HL-60 (cell line): Measurements from ENCODE around the gene ST6GALNAC3.

ENCODE experiments used
- CTCF ChIP-seq: IDR thresholded peaks from one replicate; pipeline ENCODE4 v1.5.1; 2011; ENCODE audit warnings: low read length, control low read depth, inconsistent platforms; ENCODE audit not compliant: insufficient read depth
- GABPA ChIP-seq: IDR thresholded peaks from 2 replicates; pipeline ENCODE4 v1.6.1; 2012; ENCODE audit warnings: low read depth
- POLR2AphosphoS5 ChIP-seq: IDR thresholded peaks from 2 replicates; pipeline ENCODE4 v1.6.1; 2012; ENCODE audit warnings: low read depth
- SPI1 ChIP-seq: IDR thresholded peaks from 2 replicates; pipeline ENCODE4 v1.6.1; 2012; ENCODE audit warnings: low read depth, mild to moderate bottlenecking, borderline replicate concordance
- TF ChIP-seq, protein P1 (sequence below): IDR thresholded peaks from 2 replicates; pipeline ENCODE4 v1.6.1; 2012; ENCODE audit warnings: low read depth; ENCODE audit not compliant: insufficient replicate concordance

DNA sequence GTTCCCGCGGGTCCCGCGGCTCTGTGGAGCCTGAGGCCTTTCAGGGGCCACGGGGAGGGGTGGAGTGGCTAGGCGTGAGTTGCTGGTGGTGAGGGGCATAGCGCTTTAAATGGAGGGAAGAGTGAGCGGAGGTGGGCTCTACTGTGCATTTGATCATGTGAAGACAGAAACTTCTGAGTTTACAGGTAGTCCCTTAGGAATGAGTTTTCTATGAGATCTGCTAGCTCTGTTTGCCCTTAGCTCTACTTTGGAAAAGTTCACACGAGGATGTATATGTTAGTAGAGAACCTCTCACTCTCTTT is 593 bp downstream of the ST6GALNAC3 start:
- TF ChIP-seq CTCF (no peak), GABPA (no peak), POLR2AphosphoS5 (no peak), SPI1 (no peak)
- TF ChIP-seq, protein P1, sequence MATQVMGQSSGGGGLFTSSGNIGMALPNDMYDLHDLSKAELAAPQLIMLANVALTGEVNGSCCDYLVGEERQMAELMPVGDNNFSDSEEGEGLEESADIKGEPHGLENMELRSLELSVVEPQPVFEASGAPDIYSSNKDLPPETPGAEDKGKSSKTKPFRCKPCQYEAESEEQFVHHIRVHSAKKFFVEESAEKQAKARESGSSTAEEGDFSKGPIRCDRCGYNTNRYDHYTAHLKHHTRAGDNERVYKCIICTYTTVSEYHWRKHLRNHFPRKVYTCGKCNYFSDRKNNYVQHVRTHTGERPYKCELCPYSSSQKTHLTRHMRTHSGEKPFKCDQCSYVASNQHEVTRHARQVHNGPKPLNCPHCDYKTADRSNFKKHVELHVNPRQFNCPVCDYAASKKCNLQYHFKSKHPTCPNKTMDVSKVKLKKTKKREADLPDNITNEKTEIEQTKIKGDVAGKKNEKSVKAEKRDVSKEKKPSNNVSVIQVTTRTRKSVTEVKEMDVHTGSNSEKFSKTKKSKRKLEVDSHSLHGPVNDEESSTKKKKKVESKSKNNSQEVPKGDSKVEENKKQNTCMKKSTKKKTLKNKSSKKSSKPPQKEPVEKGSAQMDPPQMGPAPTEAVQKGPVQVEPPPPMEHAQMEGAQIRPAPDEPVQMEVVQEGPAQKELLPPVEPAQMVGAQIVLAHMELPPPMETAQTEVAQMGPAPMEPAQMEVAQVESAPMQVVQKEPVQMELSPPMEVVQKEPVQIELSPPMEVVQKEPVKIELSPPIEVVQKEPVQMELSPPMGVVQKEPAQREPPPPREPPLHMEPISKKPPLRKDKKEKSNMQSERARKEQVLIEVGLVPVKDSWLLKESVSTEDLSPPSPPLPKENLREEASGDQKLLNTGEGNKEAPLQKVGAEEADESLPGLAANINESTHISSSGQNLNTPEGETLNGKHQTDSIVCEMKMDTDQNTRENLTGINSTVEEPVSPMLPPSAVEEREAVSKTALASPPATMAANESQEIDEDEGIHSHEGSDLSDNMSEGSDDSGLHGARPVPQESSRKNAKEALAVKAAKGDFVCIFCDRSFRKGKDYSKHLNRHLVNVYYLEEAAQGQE = no peak
